ENCODE data around the gene ACBD6. TPM values are rescaled to one million over a fixed set of nuclear protein-coding genes. Genes with fewer than 3 reads are reported as not detected.

Gene ACBD6
- total RNA-seq, 2 experiments from 2014 or later = 39.8 to 41.3 TPM

GRCh38 chr1:180519846-180520245, 17.5 kb upstream of the ACBD6 start:
- H3K4me1 Mint-ChIP-seq = peaks cover 5% of the 10 kb centered on the region
- CTCF ChIA-PET = interaction anchor here (9.3 kb wide), 1 partner anchor 343 kb away, joined by 69 read pairs; no protein-coding TSS in a partner anchor
- H3K9me3 Mint-ChIP-seq (ENCODE audit: low read depth) = no peaks in the 10 kb centered on the region
- DNase-seq (no peak), ATAC-seq (no peak)
- no peaks in the 10 kb centered on the region for H3K27me3 Mint-ChIP-seq
- no peaks in the 10 kb centered on the region for H3K36me3 Mint-ChIP-seq
- H3K27ac Mint-ChIP-seq = no peak overlapping the region
- H3K4me3 Mint-ChIP-seq = no peak overlapping the region

- peaks cover 8% of the 10 kb centered on the region for H3K27me3 Mint-ChIP-seq
- DNase-seq = peak; percentile 68
- peaks cover 2% of the 10 kb centered on the region for H3K36me3 Mint-ChIP-seq
- no peak overlapping the region for H3K27ac Mint-ChIP-seq
- CTCF ChIA-PET = interaction anchor here (0.7 to 9.3 kb wide), 32 partner anchors 10 to 650 kb away, joined by 3 to 69 read pairs (median 4); partner anchors contain the start of gene ACBD6
- H3K4me1 Mint-ChIP-seq = peaks cover 5% of the 10 kb centered on the region
- no peaks in the 10 kb centered on the region for H3K9me3 Mint-ChIP-seq (ENCODE audit: low read depth)
- H3K4me3 Mint-ChIP-seq = no peak overlapping the region
- peak; percentile 98 for ATAC-seq
Measured at GRCh38 chr1:180515857-180516388, 13.5 kb upstream of the ACBD6 start.

GRCh38 chr1:180515364-180515763, 13.0 kb upstream of the ACBD6 start:
- H3K36me3 Mint-ChIP-seq = peaks cover 2% of the 10 kb centered on the region
- no peak overlapping the region for H3K27ac Mint-ChIP-seq
- peaks cover 5% of the 10 kb centered on the region for H3K4me1 Mint-ChIP-seq
- no peaks in the 10 kb centered on the region for H3K9me3 Mint-ChIP-seq (ENCODE audit: low read depth)
- DNase-seq (no peak), ATAC-seq (no peak)
- H3K4me3 Mint-ChIP-seq = no peak overlapping the region
- peaks cover 10% of the 10 kb centered on the region for H3K27me3 Mint-ChIP-seq
- CTCF ChIA-PET = interaction anchor here (0.7 to 9.3 kb wide), 32 partner anchors 10 to 651 kb away, joined by 3 to 69 read pairs (median 4); partner anchors contain the start of gene ACBD6

GRCh38 chr1:180513531-180513930, 11.2 kb upstream of the ACBD6 start:
- Mint-ChIP-seq H3K36me3 (peaks cover 2% of the 10 kb centered on the region), H3K4me3 (no peak overlapping the region), H3K27me3 (peaks cover 12% of the 10 kb centered on the region), H3K4me1 (peaks cover 5% of the 10 kb centered on the region), H3K9me3 (ENCODE audit: low read depth) (no peaks in the 10 kb centered on the region), H3K27ac (no peak overlapping the region)
- CTCF ChIA-PET = interaction anchor here (1.1 kb wide), 1 partner anchor 9 kb away, joined by 3 read pairs; no protein-coding TSS in a partner anchor
- DNase-seq (no peak), ATAC-seq (no peak)

GRCh38 chr1:180510882-180511281, 8.5 kb upstream of the ACBD6 start:
- Mint-ChIP-seq H3K9me3 (ENCODE audit: low read depth) (no peaks in the 10 kb centered on the region), H3K27ac (no peak overlapping the region), H3K36me3 (peaks cover 2% of the 10 kb centered on the region), H3K4me3 (no peak overlapping the region), H3K27me3 (peaks cover 12% of the 10 kb centered on the region), H3K4me1 (peaks cover 6% of the 10 kb centered on the region)
- ATAC-seq (no peak), DNase-seq (no peak)
- CTCF ChIA-PET = interaction anchor here (1.3 to 2.3 kb wide), 4 partner anchors 8 to 32 kb away, joined by 3 to 4 read pairs (median 4); partner anchors contain the start of gene ACBD6

- H3K36me3 Mint-ChIP-seq = peaks cover 2% of the 10 kb centered on the region
- CTCF ChIA-PET = no interaction called here
- H3K4me1 Mint-ChIP-seq = peaks cover 6% of the 10 kb centered on the region
- no peak for ATAC-seq
- peaks cover 12% of the 10 kb centered on the region for H3K27me3 Mint-ChIP-seq
- DNase-seq = no peak
- no peaks in the 10 kb centered on the region for H3K9me3 Mint-ChIP-seq (ENCODE audit: low read depth)
- H3K4me3 Mint-ChIP-seq = no peak overlapping the region
- no peak overlapping the region for H3K27ac Mint-ChIP-seq
Measured at GRCh38 chr1:180508725-180509097, 6.3 kb upstream of the ACBD6 start.

- Mint-ChIP-seq H3K4me3 (no peak overlapping the region), H3K27me3 (peaks cover 12% of the 10 kb centered on the region), H3K9me3 (ENCODE audit: low read depth) (no peaks in the 10 kb centered on the region), H3K36me3 (peaks cover 2% of the 10 kb centered on the region), H3K27ac (no peak overlapping the region), H3K4me1 (peaks cover 12% of the 10 kb centered on the region)
- DNase-seq = no peak
- CTCF ChIA-PET = no interaction called here
- ATAC-seq = no peak
Measured at GRCh38 chr1:180507795-180508724, 5.7 kb upstream of the ACBD6 start.

- DNase-seq (no peak), ATAC-seq (no peak)
- CTCF ChIA-PET = no interaction called here
- Mint-ChIP-seq H3K4me3 (no peak overlapping the region), H3K36me3 (peaks cover 3% of the 10 kb centered on the region), H3K27me3 (peaks cover 3% of the 10 kb centered on the region), H3K4me1 (peaks cover 26% of the 10 kb centered on the region), H3K27ac (no peak overlapping the region), H3K9me3 (ENCODE audit: low read depth) (no peaks in the 10 kb centered on the region)
Measured at GRCh38 chr1:180505732-180506335, 3.5 kb upstream of the ACBD6 start.

- no peak overlapping the region for H3K4me3 Mint-ChIP-seq
- CTCF ChIA-PET = interaction anchor here (1.8 to 5.4 kb wide), 2 partner anchors 12 to 128 kb away, joined by 5 to 26 read pairs; partner anchors contain the start of gene XPR1
Measured at GRCh38 chr1:180504186-180504585, 1.8 kb upstream of the ACBD6 start.

GRCh38 chr1:180503280-180503862, 994 bp upstream of the ACBD6 start:
- H3K9me3 Mint-ChIP-seq (ENCODE audit: low read depth) = no peaks in the 10 kb centered on the region
- peak overlapping the region; percentile 97 for H3K27ac Mint-ChIP-seq
- H3K4me3 Mint-ChIP-seq = peak overlapping the region; percentile 99
- H3K4me1 Mint-ChIP-seq = peaks cover 36% of the 10 kb centered on the region
- peaks cover 7% of the 10 kb centered on the region for H3K36me3 Mint-ChIP-seq
- CTCF ChIA-PET = interaction anchor here (1.0 to 5.4 kb wide), 5 partner anchors 8 to 516 kb away, joined by 3 to 26 read pairs (median 4); partner anchors contain the start of gene XPR1
- H3K27me3 Mint-ChIP-seq = no peaks in the 10 kb centered on the region
- DNase-seq = no peak
- ATAC-seq = no peak

More at GRCh38 chr1:180504186-180504585, 1.8 kb upstream of the ACBD6 start:
- no peak for DNase-seq
- Mint-ChIP-seq H3K27ac (no peak overlapping the region), H3K36me3 (peaks cover 5% of the 10 kb centered on the region), H3K4me1 (peaks cover 36% of the 10 kb centered on the region), H3K27me3 (no peaks in the 10 kb centered on the region), H3K9me3 (ENCODE audit: low read depth) (no peaks in the 10 kb centered on the region)
- ATAC-seq = no peak

GRCh38 chr1:180501865-180502360, 464 bp downstream of the ACBD6 start:
- ATAC-seq (peak; percentile 29), DNase-seq (no peak)
- H3K4me1 Mint-ChIP-seq = peaks cover 33% of the 10 kb centered on the region
- no peaks in the 10 kb centered on the region for H3K9me3 Mint-ChIP-seq (ENCODE audit: low read depth)
- H3K27me3 Mint-ChIP-seq = no peaks in the 10 kb centered on the region
- peak overlapping the region; percentile 99 for H3K4me3 Mint-ChIP-seq
- H3K36me3 Mint-ChIP-seq = peaks cover 9% of the 10 kb centered on the region
- CTCF ChIA-PET = interaction anchor here (1.0 to 5.4 kb wide), 12 partner anchors 9 to 518 kb away, joined by 3 to 26 read pairs (median 4); partner anchors contain the start of gene XPR1
- H3K27ac Mint-ChIP-seq = peak overlapping the region; percentile 97

GRCh38 chr1:180500689-180501088, 1.7 kb downstream of the ACBD6 start:
- no peaks in the 10 kb centered on the region for H3K27me3 Mint-ChIP-seq
- ATAC-seq (no peak), DNase-seq (no peak)
- peaks cover 13% of the 10 kb centered on the region for H3K36me3 Mint-ChIP-seq
- CTCF ChIA-PET = interaction anchor here (0.7 to 5.4 kb wide), 8 partner anchors 15 to 372 kb away, joined by 3 to 26 read pairs (median 4); no protein-coding TSS in a partner anchor
- peak overlapping the region; percentile 56 for H3K4me3 Mint-ChIP-seq
- no peaks in the 10 kb centered on the region for H3K9me3 Mint-ChIP-seq (ENCODE audit: low read depth)
- peaks cover 37% of the 10 kb centered on the region for H3K4me1 Mint-ChIP-seq
- peak overlapping the region; percentile 61 for H3K27ac Mint-ChIP-seq
